IMR-90 (cell line): ENCODE data around the gene PLA2G4E. TPM values are rescaled to one million over a fixed set of nuclear protein-coding genes. Genes with fewer than 3 reads are reported as not detected.

Source experiments
- ATAC-seq: fragments of 200-7000 bp; cut with Tn5 transposase; 2 replicates; pipeline ENCODE4 v1.9.1; 2020; ENCODE audit warnings: low read depth, mild to moderate bottlenecking, moderate library complexity
- BruUV-seq: library from RNA; stranded (reverse); fragments of 400-500 nt; replicated peaks from 2 replicates; lab custom pipeline; 2021; lab: Mats Ljungman, UMichigan
- CTCF ChIA-PET: fragments of 300-600 bp; formaldehyde crosslinking; extraction: SDS; loops from one replicate; lab custom pipeline; 2021; ENCODE audit warnings: antibody characterized with exemption; lab: Yijun Ruan, JAX
- POLR2A ChIA-PET: fragments of 300-600 bp; sonication (Branson Sonifier 250); formaldehyde crosslinking; loops from one replicate; lab custom pipeline; 2022; ENCODE audit warnings: antibody characterized with exemption; ENCODE audit not compliant: unreplicated experiment; lab: Charles Lee
- DNase-seq: peaks from one replicate; pipeline ENCODE4 v3.0.0; 2013
- H2AFZ ChIP-seq: replicated peaks from 2 replicates; pipeline ENCODE3; 2013; ENCODE audit warnings: low read length, mild to moderate bottlenecking; ENCODE audit not compliant: poor library complexity
- H2AK5ac ChIP-seq: 2 replicates; pipeline ENCODE4 v1.6.1; 2013; ENCODE audit warnings: low read depth, low read length, inconsistent platforms
- H2AK9ac ChIP-seq: replicated peaks from 2 replicates; pipeline ENCODE3; 2013; ENCODE audit warnings: mild to moderate bottlenecking, low read depth, low read length, moderate library complexity; ENCODE audit not compliant: poor library complexity
- H2BK120ac ChIP-seq: 2 replicates; pipeline ENCODE4 v1.6.1; 2013; ENCODE audit warnings: low read depth, low read length, inconsistent platforms
- H2BK15ac ChIP-seq: 3 replicates; pipeline ENCODE4 v1.6.1; 2013; ENCODE audit warnings: low read depth, low read length, inconsistent platforms
- H2BK20ac ChIP-seq: 2 replicates; pipeline ENCODE4 v1.6.1; 2013; ENCODE audit warnings: low read depth, mild to moderate bottlenecking, inconsistent platforms, low read length, moderate library complexity
- H2BK5ac ChIP-seq: 2 replicates; pipeline ENCODE4 v1.6.1; 2013; ENCODE audit warnings: mild to moderate bottlenecking, low read depth, low read length, inconsistent platforms; ENCODE audit not compliant: poor library complexity, severe bottlenecking
- H3K14ac ChIP-seq: replicated peaks from 2 replicates; pipeline ENCODE4 v1.6.1; 2013; ENCODE audit warnings: low read depth, low read length, inconsistent platforms
- H3K18ac ChIP-seq: 2 replicates; pipeline ENCODE4 v1.6.1; 2013; ENCODE audit warnings: low read depth, low read length, control low read depth
- H3K23ac ChIP-seq: 2 replicates; pipeline ENCODE4 v1.6.1; 2013; ENCODE audit warnings: low read depth, low read length, inconsistent platforms
- H3K27ac ChIP-seq: 2 replicates; pipeline ENCODE4 v1.5.1; 2013; ENCODE audit warnings: mild to moderate bottlenecking, control low read depth, low read length; ENCODE audit not compliant: insufficient read depth
- H3K27me3 ChIP-seq: 2 replicates; pipeline ENCODE4 v1.6.1; 2013; ENCODE audit warnings: low read length; ENCODE audit not compliant: control insufficient read depth, insufficient read depth
- H3K36me3 ChIP-seq: 2 replicates; pipeline ENCODE4 v1.6.1; 2013; ENCODE audit warnings: low read length, mixed read lengths; ENCODE audit not compliant: control insufficient read depth, insufficient read depth
- H3K4ac ChIP-seq: 2 replicates; pipeline ENCODE4 v1.6.1; 2013; ENCODE audit warnings: low read depth, low read length, inconsistent platforms
- H3K4me1 ChIP-seq: 2 replicates; pipeline ENCODE4 v1.6.1; 2013; ENCODE audit warnings: low read length, mixed read lengths; ENCODE audit not compliant: control insufficient read depth, insufficient read depth
- H3K4me2 ChIP-seq: 2 replicates; pipeline ENCODE4 v1.6.1; 2013; ENCODE audit warnings: low read depth, mild to moderate bottlenecking, control low read depth, low read length, moderate library complexity
- H3K4me3 ChIP-seq: 2 replicates; pipeline ENCODE4 v1.5.1; 2013; ENCODE audit warnings: low read depth, mild to moderate bottlenecking, control low read depth, low read length, moderate library complexity; ENCODE audit not compliant: insufficient read depth
- H3K56ac ChIP-seq: 2 replicates; pipeline ENCODE4 v1.6.1; 2013; ENCODE audit warnings: low read length, inconsistent platforms; ENCODE audit not compliant: insufficient read depth; ENCODE audit errors: extremely low read depth
- H3K79me1 ChIP-seq, 2 experiments: 2 replicates each; pipeline ENCODE4 v1.6.1; 2013; ENCODE audit warnings: low read length in 2 of 2, inconsistent platforms in 1 of 2, low read depth in 1 of 2
- H3K9ac ChIP-seq: 2 replicates; pipeline ENCODE4 v1.6.1; 2013; ENCODE audit warnings: low read depth, low read length, control low read depth
- H3K9me1 ChIP-seq: 2 replicates; pipeline ENCODE4 v1.6.1; 2013; ENCODE audit warnings: low read length, inconsistent platforms; ENCODE audit not compliant: insufficient read depth
- H3K9me3 ChIP-seq: 2 replicates; pipeline ENCODE4 v1.6.1; 2013; ENCODE audit warnings: low read length; ENCODE audit not compliant: control insufficient read depth, insufficient read depth
- H4K20me1 ChIP-seq: 2 replicates; pipeline ENCODE4 v1.6.1; 2013; ENCODE audit warnings: low read length, inconsistent platforms; ENCODE audit not compliant: insufficient read depth
- H4K5ac ChIP-seq: 2 replicates; pipeline ENCODE4 v1.6.1; 2013; ENCODE audit warnings: mild to moderate bottlenecking, low read depth, low read length, control low read depth
- H4K8ac ChIP-seq, 2 experiments: 2 replicates each; pipeline ENCODE4 v1.6.1; 2013; ENCODE audit warnings: low read depth in 2 of 2, low read length in 2 of 2, control low read depth in 1 of 2, inconsistent platforms in 1 of 2
- H4K91ac ChIP-seq: 2 replicates; pipeline ENCODE4 v1.6.1; 2013; ENCODE audit warnings: low read depth, low read length, inconsistent platforms; ENCODE audit not compliant: insufficient read depth
- BHLHE40 ChIP-seq: fragments of 150-350 bp; IDR thresholded peaks from 2 replicates; pipeline ENCODE4 v1.6.1; 2016; ENCODE audit warnings: mild to moderate bottlenecking, low read depth, low read length
- ELK1 ChIP-seq: fragments of 150-350 bp; IDR thresholded peaks from 2 replicates; pipeline ENCODE4 v1.6.1; 2016; ENCODE audit warnings: low read depth, mild to moderate bottlenecking, low read length, moderate library complexity, borderline replicate concordance
- WGBS, 2 experiments: methylation state at CpG; one replicate each; pipeline versions ENCODE4 v1.1.5 to v1.1.7; 2013; ENCODE audit warnings: missing lambda C conversion rate in 2 of 2; ENCODE audit not compliant: insufficient read length in 1 of 2; ENCODE audit errors: extremely low coverage in 2 of 2; 5-methylcytosine and 5-hydroxymethylcytosine counted together
- dilution Hi-C: fragments of 300-500 bp; cut with HindIII; formaldehyde crosslinking; loops from one replicate; pipeline ENCODE4 v1.14.3; 2018; ENCODE audit warnings: low sequenced_read_pairs; ENCODE audit not compliant: unreplicated experiment
- in situ Hi-C: fragments of 300-500 bp; cut with MboI; formaldehyde crosslinking; loops from 3 replicates; pipeline ENCODE4 v1.14.3; 2019; ENCODE audit warnings: low sequenced_read_pairs, inconsistent platforms, mixed read lengths
- intact Hi-C: fragments of 100-400 bp; cut with micrococcal nuclease; formaldehyde crosslinking; loops from 2 replicates; pipeline ENCODE4 v1.10.0; 2022
- polyA plus RNA-seq, 3 experiments: library from polyadenylated mRNA; depleted of rRNA; stranded (reverse); fragments of >200 nt; gene quantifications; 2 replicates each; pipeline ENCODE4 v1.2.3, GENCODE V29; 2012; ENCODE audit warnings: low replicate concordance in 1 of 3
- total RNA-seq: library from RNA; depleted of rRNA; stranded (reverse); fragments of >200 nt; gene quantifications from 2 replicates; pipeline ENCODE4 v1.2.3, GENCODE V29; 2012
- TF ChIP-seq, protein P1 (sequence below): fragments of 150-350 bp; IDR thresholded peaks from 2 replicates; pipeline ENCODE4 v1.6.1; 2017; ENCODE audit warnings: mild to moderate bottlenecking, antibody characterized with exemption, low read length, low read depth

PLA2G4E gene
- total and polyA plus RNA-seq, 2 of the 4 experiments (the other 2 are of a cell fraction): not detected

DNA sequence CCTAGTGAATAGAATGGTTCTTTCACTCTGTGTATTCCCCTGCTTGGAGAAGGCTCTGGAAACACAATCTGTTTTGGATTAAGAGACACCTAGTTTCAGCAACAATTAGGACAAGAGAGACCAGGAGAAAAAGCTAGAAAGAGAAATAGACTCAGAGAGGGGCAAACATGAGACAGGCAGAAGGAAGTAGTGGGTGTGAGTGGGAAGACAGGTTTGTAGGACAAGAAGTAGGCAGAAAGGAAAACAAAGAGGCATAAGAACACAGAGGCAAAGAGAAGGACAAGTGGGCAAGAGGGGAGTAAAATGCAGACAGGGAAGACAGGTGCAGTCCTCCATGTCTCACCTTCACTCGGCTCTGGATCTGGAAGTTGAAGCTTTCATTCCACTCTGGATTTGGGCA lies 13.5 kb downstream of the PLA2G4E start:
- dilution Hi-C loops: no loop called here
- H3K27me3 ChIP-seq: peaks cover 77% of the 10 kb centered on the region
- H3K9me3 ChIP-seq: no peaks in the 10 kb centered on the region
- no peak overlapping the region for H3K9ac ChIP-seq
- H3K23ac ChIP-seq: no peak overlapping the region
- H2AK9ac ChIP-seq: no peak overlapping the region
- no peak overlapping the region for H2BK5ac ChIP-seq
- no peak overlapping the region for H2AK5ac ChIP-seq
- H3K27ac ChIP-seq: no peak overlapping the region
- ChIA-PET POLR2A (no interaction called here), CTCF (no interaction called here)
- no peak for ATAC-seq
- H2BK120ac ChIP-seq: no peak overlapping the region
- no peak overlapping the region for H3K4me3 ChIP-seq
- no peaks in the 10 kb centered on the region for H4K20me1 ChIP-seq
- no peaks in the 10 kb centered on the region for H3K9me1 ChIP-seq
- no peaks in the 10 kb centered on the region for H3K36me3 ChIP-seq
- H2AFZ ChIP-seq: no peak overlapping the region
- H2BK15ac ChIP-seq: no peak overlapping the region
- intact Hi-C loops: no loop called here
- DNase-seq: no peak
- WGBS, 2 experiments: no CpG with 5 or more reads among the region's 1 CpG
- no peak overlapping the region for H3K56ac ChIP-seq
- H3K4me2 ChIP-seq: no peak overlapping the region
- no peak overlapping the region for H4K5ac ChIP-seq
- BruUV-seq: no TSS peak
- in situ Hi-C loops: no loop called here
- no peak overlapping the region for H3K18ac ChIP-seq
- no peak overlapping the region for H4K91ac ChIP-seq
- H3K79me1 ChIP-seq: no peaks in the 10 kb centered on the region
- no peak overlapping the region for H2BK20ac ChIP-seq
- no peaks in the 10 kb centered on the region for H3K4me1 ChIP-seq
- H4K8ac ChIP-seq: no peak overlapping the region
- H3K14ac ChIP-seq: no peak overlapping the region
- TF ChIP-seq, protein P1, sequence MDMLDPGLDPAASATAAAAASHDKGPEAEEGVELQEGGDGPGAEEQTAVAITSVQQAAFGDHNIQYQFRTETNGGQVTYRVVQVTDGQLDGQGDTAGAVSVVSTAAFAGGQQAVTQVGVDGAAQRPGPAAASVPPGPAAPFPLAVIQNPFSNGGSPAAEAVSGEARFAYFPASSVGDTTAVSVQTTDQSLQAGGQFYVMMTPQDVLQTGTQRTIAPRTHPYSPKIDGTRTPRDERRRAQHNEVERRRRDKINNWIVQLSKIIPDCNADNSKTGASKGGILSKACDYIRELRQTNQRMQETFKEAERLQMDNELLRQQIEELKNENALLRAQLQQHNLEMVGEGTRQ: no peak
- no peak for TF ChIP-seq ELK1
- no peak for TF ChIP-seq BHLHE40
- no peak overlapping the region for H3K4ac ChIP-seq
